Measurements from ENCODE around the gene KTI12.

DNA sequence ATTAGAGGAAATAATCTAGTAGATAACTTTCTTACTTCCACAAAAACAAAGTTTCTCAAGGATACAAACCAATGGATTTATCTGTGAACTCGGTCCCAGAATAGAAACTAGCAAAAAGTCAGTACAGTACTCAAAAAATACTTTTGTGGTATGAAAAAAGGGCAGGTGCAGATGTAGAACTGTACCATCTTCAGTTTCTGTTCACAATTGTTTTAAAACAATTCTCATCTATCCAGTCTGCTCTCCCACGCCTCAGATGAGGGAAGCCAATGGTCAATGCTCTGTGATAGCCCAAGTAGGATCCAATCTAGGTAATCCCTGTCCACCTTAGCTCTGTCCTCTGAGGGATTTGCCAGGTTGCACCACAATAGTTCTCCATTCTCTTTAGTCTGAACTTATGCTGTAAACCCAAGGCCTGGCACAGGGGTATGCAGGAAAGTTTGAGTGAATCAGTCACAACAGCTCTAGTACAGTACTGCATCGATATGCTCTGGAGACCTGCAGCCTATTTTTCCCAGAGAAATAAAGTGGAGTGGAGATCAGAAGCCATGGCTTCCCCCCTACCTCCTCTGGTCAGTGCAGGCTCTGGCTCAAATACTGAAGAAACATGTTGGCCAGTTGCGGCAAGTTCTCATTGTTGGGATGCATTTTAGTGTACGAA, 1.4 kb downstream of the KTI12 start:
- TF ChIP-seq EZH2 (IDR thresholded peaks at IDR 0.05; ENCODE audit: borderline replicate concordance, low read depth, low read length, severe bottlenecking) (no peak), POLR2A (IDR thresholded peaks at IDR 0.05; ENCODE audit: low read depth, low read length) (no peak), POLR2AphosphoS5 (IDR thresholded peaks at IDR 0.05; ENCODE audit: insufficient read depth, low read depth, low read length) (no peak)
